HepG2 (cell line): ENCODE data around the gene PPP4R3A. TPM values are rescaled to one million over a fixed set of nuclear protein-coding genes. Genes with fewer than 3 reads are reported as not detected.

ENCODE experiments used
- CBX5 ChIP-seq: sonication (generic); formaldehyde crosslinking; IDR thresholded peaks from 2 replicates; pipeline ENCODE4 v1.4.0; 2020; ENCODE audit warnings: missing genetic modification reagents, borderline replicate concordance
- CENPT ChIP-seq: sonication (generic); formaldehyde crosslinking; IDR thresholded peaks from 2 replicates; pipeline ENCODE4 v1.8.0; 2022; ENCODE audit warnings: low read depth, mild to moderate bottlenecking, moderate library complexity, missing genetic modification reagents
- ELF1 ChIP-seq: sonication (generic); formaldehyde crosslinking; IDR thresholded peaks from 2 replicates; pipeline ENCODE4 v1.4.0; 2020; ENCODE audit warnings: missing genetic modification reagents
- NFAT5 ChIP-seq: sonication (generic); formaldehyde crosslinking; IDR thresholded peaks from 2 replicates; pipeline ENCODE4 v1.4.0; 2020; ENCODE audit warnings: missing genetic modification reagents
- NR1H2 ChIP-seq: sonication (generic); formaldehyde crosslinking; IDR thresholded peaks from 2 replicates; pipeline ENCODE4 v1.8.1; 2022; ENCODE audit warnings: low read depth, missing genetic modification reagents, borderline replicate concordance
- PCBP1 ChIP-seq: fragments of 200-400 bp; formaldehyde crosslinking; IDR thresholded peaks from 2 replicates; pipeline ENCODE4 v1.6.1; 2017; ENCODE audit warnings: mild to moderate bottlenecking, low read depth, low read length, borderline replicate concordance
- PHF8 ChIP-seq: sonication (generic); formaldehyde crosslinking; IDR thresholded peaks from 2 replicates; pipeline ENCODE4 v1.5.0; 2020; ENCODE audit warnings: missing genetic modification reagents
- SMAD3 ChIP-seq: sonication (generic); formaldehyde crosslinking; IDR thresholded peaks from 2 replicates; pipeline ENCODE4 v1.4.0; 2020; ENCODE audit warnings: missing genetic modification reagents
- WIZ ChIP-seq: sonication (generic); formaldehyde crosslinking; IDR thresholded peaks from 2 replicates; pipeline ENCODE4 v1.5.1; 2020; ENCODE audit warnings: mild to moderate bottlenecking, missing genetic modification reagents
- ZFP91 ChIP-seq: sonication (generic); formaldehyde crosslinking; IDR thresholded peaks from 2 replicates; pipeline ENCODE4 v1.9.0; 2022; ENCODE audit warnings: missing genetic modification reagents, mild to moderate bottlenecking, borderline replicate concordance
- ZNF3 ChIP-seq: IDR thresholded peaks from 2 replicates; pipeline ENCODE4 v1.7.0; 2017; ENCODE audit warnings: inconsistent platforms
- ZNF329 ChIP-seq: sonication (generic); formaldehyde crosslinking; IDR thresholded peaks from 2 replicates; pipeline ENCODE4 v1.9.0; 2021; ENCODE audit warnings: low read depth, mild to moderate bottlenecking, missing genetic modification reagents
- ZNF337 ChIP-seq: sonication (generic); formaldehyde crosslinking; IDR thresholded peaks from 2 replicates; pipeline ENCODE4 v1.5.1; 2020; ENCODE audit warnings: missing genetic modification reagents, low read depth, mild to moderate bottlenecking, borderline replicate concordance
- ZNF512 ChIP-seq: sonication (generic); formaldehyde crosslinking; IDR thresholded peaks from 2 replicates; pipeline ENCODE4 v1.4.0; 2020; ENCODE audit warnings: mild to moderate bottlenecking, missing genetic modification reagents
- ZNF567 ChIP-seq: sonication (generic); formaldehyde crosslinking; IDR thresholded peaks from 2 replicates; pipeline ENCODE4 v1.8.1; 2023; ENCODE audit warnings: mild to moderate bottlenecking, missing genetic modification reagents, borderline replicate concordance
- ZNF800 ChIP-seq: sonication (generic); formaldehyde crosslinking; IDR thresholded peaks from 2 replicates; pipeline ENCODE4 v1.4.0; 2020; ENCODE audit warnings: missing genetic modification reagents
- polyA plus RNA-seq, 8 experiments: library from polyadenylated mRNA; depleted of rRNA in 3 of 8; stranded (reverse) in 7 of 8; unstranded in 1 of 8; fragments of >200 nt; fragmentation: Illumina TruSeq in 4 of 8; extraction: Trizol in 4 of 8; gene quantifications; 2 replicates each; pipeline versions ENCODE4 v1.2.1 to v1.2.3, GENCODE V29; 2011 to 2016; ENCODE audit warnings: low read depth in 4 of 8, missing spikeins in 1 of 8, mixed read lengths in 1 of 8; ENCODE audit not compliant: insufficient read depth in 1 of 8
- total RNA-seq, 5 experiments: library from RNA; depleted of rRNA; stranded (reverse); fragments of >200 nt; fragmentation: Illumina TruSeq; extraction: Trizol; gene quantifications; 2 replicates each; pipeline ENCODE4 v1.2.3, GENCODE V29; 2016; ENCODE audit warnings: low read depth in 1 of 5

PPP4R3A gene
- total and polyA plus RNA-seq, 2 of the 13 experiments (the other 11 are each of a cell fraction or from before 2014, with no cell fraction given), result 22.5 to 57.4 TPM

- no peak; the same call in 1 of the 2 replicates for TF ChIP-seq ZNF800 (CRISPR knock-in tag)
- TF ChIP-seq ZNF567 (CRISPR knock-in tag), result no peak
- TF ChIP-seq ZFP91, result no peak
- no peak for TF ChIP-seq ELF1 (CRISPR knock-in tag)
- no peak for TF ChIP-seq ZNF3 (CRISPR knock-in tag)
- no peak for TF ChIP-seq SMAD3 (CRISPR knock-in tag)
- TF ChIP-seq NFAT5 (CRISPR knock-in tag), result no peak
- TF ChIP-seq ZNF337 (CRISPR knock-in tag), result no peak
- peak; percentile 26; the same call in 1 of the 2 replicates for TF ChIP-seq PHF8 (CRISPR knock-in tag)
- no peak for TF ChIP-seq NR1H2 (CRISPR knock-in tag)
- TF ChIP-seq CENPT (CRISPR knock-in tag), result no peak
- TF ChIP-seq ZNF329 (CRISPR knock-in tag), result no peak
- TF ChIP-seq ZNF512 (CRISPR knock-in tag), result no peak
- no peak for TF ChIP-seq CBX5 (CRISPR knock-in tag)
- no peak for TF ChIP-seq WIZ (CRISPR knock-in tag)
- TF ChIP-seq PCBP1, result no peak
These were observed 92.8 kb downstream of the PPP4R3A start, which contains the start of gene CCDC88C (continued) for GRCh38 chr14:91417120-91417982.
